Right lung (tissue), 5 donors: ENCODE measurements around the gene MRPS2. TPM values are rescaled to one million over a fixed set of nuclear protein-coding genes. Genes with fewer than 3 reads are reported as not detected.

ENCODE experiments used
- DNase-seq, 2 donors: peaks; one replicate each; pipeline ENCODE4 v3.0.0-alpha.2; 2013
- polyA plus RNA-seq, 5 donors: library from polyadenylated mRNA; unstranded; fragments of 120-200 nt; gene quantifications; one replicate each; pipeline versions ENCODE4 v1.2.1 to v1.2.3, GENCODE V29; 2013; ENCODE audit warnings: inconsistent platforms in 1 of 5, low replicate concordance in 1 of 5; ENCODE audit not compliant: insufficient read length in 5 of 5, insufficient read depth in 1 of 5

MRPS2 gene
- polyA plus RNA-seq, 5 donors = 31.6 to 50.0 (median 39.6) TPM

DNA sequence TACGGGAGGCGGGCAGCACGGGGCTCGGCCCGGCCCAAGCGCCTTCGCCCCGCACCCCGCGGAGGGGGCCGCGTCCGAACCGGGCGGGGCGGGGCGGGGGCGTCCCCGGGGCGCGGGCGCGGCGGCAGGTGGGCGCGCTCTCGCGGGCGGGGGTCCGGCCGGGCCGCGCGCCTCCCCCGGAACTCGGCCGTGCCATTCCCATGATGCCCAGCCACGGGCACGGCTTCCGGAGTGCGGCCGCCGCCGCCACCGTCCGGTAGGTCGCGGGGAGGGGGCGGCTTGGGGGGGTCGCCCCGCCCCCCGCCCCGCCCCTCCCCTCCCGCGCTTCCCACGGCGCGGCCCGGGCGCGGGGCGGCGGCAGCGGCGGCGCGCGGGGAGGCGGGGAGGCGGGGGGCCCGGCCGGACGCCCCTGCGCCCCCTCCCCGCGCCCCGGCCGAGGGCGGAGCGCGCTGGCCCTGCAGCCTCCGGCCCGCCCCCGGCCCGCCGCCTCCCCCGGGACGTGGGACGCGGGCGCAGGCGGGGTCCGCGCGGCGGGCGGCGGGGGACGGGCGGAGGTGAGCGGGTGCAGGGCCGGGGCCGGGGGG is 20.9 kb upstream of the MRPS2 start, which contains the start of gene PPP1R26:
TSS of gene PPP1R26 (plus strand) at position 314 of the 584 bp plus-strand sequence. CDS start 4,729 bp downstream, outside the sequence.
- DNase-seq = no peak

GRCh38 chr9:135480071-135480939 is 20.2 kb upstream of the MRPS2 start:
- DNase-seq = no peak

DNA sequence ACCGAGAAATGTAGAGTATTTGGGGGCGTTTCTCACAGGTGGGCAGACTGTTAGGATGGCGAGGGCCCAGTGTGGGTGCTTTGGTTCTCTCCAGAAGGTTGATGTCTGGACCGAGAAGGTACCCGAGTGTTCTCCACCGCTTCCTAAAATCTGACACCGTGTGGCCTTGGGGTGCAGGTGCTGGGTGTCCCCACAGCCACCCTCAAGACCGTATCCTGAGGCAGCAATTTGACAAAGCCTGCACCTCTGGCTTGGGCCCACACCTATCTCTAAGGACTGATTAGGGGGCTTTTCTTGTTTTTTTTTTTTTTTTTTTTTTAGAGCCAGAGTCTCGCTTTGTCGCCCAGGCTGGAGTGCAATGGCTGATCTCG is 19.6 kb upstream of the MRPS2 start:
- DNase-seq = no peak

DNA sequence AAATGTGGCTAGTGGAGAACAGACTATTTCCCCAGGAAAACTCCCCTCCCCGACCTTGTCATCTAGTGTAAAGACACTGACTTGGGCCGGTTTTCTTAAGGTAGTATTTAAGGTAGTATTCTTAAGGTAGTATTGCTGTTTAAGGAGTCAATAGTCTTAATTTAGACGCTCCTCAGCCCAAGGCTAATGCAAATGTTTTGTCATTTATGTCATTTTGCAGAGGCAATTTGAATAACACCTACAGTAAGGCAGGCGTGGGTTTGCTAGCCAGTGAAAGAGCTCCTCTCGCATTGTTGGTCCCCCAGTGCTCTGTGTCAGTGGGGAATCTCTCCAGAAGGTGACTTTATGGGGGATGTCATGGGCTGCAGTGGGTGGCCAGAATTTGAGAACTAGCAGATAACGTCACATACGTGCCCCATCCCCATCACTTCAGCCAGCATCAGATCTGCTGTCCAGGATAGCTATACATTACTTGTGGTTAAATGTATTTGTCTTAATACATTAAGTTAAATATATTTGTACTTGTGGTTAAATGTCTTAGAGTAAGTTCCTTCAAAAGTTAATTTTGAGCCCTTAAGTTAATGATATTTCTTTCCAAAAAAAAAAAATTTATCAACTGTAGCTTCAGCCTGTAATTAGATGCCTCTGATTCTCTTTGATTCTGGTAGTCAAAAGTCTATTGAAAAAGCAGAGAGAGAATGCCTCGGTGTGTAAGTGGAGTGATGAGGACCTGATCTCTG is 18.3 kb upstream of the MRPS2 start:
- no peak for DNase-seq

DNA sequence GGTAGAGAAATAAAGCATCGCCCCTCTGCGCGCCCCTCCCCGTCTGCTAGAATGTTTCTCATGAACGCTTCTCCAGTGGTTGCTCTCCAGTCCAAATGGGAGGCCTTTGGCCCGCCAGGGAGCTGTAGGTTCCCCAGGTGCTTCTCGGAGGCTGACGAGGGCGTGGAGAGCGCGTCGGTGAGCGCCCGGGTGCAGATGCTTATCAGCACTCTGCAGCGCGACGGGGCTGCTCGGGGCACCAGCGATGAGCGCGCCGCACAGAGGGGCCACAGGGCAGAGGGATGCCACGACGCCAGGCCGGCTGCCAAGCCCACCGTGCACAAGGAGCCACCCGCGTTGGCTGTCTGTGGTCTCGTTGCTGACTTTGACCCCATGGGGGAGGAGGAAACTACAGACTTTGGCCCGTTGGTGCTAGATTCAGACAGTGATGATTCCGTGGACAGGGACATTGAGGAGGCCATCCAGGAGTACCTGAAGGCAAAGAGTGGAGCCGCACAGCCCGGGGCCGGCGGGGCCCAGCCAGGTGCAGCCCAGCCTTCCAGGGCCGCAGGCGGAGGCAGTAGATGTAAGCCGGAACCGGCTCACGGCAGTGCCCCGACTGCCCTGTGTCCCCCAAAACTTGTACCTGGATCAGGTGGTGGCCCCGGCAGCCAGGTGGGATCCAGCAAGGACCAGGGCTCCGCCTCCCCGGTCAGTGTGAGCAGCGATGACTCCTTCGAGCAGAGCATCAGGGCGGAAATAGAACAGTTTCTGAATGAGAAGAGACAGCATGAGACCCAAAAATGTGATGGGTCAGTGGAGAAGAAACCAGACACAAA is 15.8 kb upstream of the MRPS2 start:
- no peak for DNase-seq

DNA sequence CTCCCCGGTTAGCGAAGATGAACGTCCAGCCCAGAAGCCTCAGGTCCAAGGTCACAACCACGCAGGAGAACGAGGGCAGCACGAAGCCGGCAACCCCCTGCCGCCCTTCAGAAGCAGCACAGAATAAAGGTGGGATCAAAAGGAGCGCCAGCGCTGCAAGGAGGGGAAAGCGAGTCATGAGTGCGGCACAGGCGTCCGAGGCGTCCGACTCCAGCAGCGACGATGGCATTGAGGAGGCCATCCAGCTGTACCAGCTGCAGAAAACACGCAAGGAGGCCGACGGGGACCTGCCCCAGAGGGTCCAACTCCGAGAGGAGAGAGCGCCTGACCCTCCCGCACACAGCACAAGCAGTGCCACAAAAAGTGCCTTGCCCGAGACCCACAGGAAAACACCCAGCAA is 15.1 kb upstream of the MRPS2 start:
- no peak for DNase-seq

GRCh38 chr9:135485832-135486231 is 14.7 kb upstream of the MRPS2 start:
- no peak for DNase-seq

GRCh38 chr9:135486267-135487065 is 14.0 kb upstream of the MRPS2 start:
- DNase-seq = no peak

DNA sequence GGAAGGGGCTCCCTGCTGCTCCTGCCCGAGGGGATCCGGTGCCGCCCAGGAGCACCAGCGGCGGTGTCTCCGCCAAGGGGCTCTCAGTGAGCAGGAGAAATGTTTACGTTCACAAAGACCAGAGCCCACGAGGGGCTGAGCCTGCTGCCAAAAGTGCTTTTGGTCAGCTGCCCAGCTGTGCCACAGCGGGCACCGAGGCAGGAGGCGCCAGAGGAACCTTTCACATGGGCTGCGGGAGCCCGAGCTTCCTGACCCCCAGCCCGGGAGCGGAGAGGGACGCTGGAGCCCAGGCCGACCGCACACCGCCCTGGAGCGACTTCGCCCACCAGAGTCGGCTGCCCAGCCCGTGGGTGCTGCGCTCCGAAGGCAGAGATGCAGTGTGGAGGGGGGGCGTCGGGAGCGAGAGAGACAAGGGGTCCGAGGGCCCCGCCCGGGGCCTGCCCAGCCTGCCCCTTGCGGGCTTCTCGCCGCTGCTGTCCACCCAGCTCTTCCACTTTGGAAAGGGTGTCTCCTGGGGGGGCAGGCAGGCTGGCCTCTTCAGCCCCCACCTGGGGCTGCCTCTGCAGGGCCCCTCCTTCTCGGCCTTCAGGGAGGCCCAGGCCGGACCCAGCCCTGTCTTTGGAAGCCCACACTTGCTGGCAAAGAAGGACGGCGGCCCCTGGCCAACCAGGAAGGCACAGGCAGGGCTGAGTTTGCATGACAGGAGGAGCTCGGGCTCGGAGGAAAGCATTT is 13.0 kb upstream of the MRPS2 start:
- DNase-seq = no peak

GRCh38 chr9:135488013-135488330 is 12.5 kb upstream of the MRPS2 start:
- DNase-seq = no peak

DNA sequence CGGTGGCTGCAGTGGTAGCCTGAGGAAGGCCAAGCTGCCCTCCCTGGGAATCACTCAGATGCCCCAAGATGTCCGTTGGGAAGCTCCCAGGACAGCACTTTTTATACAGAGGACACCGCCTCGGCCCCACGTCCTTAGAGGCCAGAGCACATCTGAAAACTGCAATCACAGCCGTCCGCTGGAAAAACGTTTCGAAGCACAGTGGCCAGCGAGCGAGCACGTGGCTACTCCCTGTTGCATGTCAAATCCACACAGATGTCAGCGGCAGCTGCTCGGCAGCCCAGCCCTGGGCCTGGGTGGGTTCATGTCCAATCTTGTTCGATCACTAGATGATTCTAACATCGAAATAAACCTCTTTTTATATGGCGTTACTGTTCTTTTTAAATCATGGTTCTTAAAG is 12.0 kb upstream of the MRPS2 start:
- no peak for DNase-seq

DNA sequence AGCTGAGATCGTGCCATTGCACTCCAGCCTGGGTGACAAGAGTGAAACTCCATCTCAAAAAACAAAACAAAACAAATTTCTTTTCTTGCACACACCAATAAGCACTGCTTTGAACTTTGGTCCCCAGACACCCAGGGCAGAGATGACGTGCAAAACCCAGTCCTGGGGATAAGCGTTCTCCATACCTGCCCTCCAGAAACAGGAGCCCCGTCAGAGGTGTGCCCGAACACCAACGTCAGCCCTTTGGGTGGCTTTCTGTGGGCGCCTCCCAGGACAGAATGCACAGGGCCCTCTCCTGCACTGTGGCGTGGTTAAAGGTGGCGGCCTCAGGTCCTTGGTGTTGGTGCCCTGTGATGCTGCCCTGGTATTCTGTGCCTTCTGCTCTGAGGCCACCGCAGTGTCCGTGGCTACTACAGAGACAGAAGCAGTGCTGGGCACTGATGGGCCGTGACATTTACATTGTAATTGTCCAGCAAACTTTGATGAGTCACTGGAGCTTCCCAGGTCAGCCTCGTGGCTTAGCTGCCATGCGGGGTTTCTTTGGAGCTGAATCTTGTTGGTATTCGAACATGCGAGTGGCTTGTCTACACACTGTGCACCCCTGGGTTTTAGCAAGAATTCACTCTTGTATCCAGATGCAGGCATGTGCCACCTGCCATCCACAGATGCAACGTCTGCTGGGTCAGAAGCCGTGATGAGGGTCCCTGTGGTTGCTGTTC is 11.1 kb upstream of the MRPS2 start:
- DNase-seq = no peak

- DNase-seq = no peak
Observed at GRCh38 chr9:135490166-135490870, 10.2 kb upstream of the MRPS2 start.

DNA sequence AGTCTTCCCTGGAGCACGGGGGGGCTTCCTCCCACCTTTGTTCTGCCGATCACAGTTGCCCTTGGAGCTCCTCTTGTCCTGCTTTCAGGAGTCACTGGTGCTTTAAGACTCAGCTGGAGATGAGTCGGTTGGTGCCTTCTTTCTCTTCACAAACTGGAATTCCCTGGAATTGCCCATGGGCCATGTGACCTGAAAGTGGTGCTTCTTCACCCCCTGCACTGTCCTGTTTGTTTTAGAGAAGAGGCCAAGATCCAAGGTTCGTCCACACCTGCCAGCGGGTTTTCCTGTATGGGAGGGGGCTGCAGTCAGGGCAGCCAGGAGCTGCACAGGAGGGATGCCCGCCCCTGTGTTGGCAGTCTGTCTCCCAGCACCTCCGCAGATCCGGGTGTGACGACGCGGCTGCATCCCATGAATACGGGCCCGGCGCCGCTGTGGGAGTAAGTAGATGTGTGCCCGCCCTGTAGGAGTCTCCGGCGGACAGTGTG is 9.5 kb upstream of the MRPS2 start:
- DNase-seq = no peak

DNA sequence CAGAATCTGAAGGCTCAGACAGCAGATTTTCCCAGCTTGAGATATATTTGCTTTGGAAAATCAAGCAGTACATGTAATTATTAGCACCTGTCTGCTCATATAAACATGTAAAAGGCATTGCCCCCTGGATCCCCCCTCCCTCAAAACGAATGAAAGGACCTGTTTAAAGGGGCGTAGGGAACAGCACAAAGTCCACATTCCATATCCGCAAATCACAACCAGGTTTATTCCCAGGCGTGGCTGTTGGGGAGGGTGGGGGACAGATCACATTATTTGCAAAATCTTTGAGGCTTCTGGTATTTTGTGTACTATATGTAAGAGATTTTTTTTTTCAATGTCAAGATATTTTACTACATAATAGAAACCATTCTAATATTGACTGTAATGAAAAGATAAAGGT is 8.7 kb upstream of the MRPS2 start:
- DNase-seq = no peak

DNA sequence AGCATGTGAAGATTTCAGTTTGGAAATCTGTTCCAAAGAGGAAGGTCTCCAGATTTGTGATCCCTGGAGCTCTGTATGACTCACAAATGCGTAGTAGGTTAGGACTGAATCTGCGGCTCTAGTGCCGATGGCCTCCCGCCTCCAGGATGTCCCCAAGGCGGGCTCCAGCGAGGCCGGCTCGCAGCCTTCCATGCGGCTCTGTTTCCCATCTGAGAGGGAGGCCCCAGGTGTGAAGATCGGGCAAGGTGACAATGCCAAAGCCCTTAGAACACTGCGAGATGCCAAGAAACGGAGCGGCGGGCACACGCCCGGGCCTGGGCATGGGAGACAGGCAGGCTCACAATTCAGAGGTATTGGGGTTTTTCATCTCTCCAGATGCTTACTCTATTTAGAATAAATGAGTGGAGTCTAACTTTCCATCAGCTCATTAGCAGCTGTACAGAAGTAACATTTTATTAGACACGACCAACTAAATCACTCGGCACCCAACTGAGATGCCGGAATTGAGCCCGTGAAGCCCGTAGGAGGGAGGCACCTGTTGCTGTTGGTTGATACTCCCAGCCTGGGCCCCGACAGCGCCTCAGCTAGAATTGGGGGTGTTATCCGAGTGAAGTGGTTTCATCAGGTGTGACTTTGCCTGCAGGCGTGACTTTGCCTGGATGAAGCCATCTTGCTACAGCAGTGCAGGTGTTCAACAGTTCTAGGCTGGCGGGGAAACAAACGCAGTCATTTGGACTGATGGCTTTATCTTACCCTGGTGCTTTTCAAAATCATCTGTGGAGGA is 7.4 kb upstream of the MRPS2 start:
- DNase-seq = no peak

- DNase-seq = no peak
Observed at GRCh38 chr9:135494791-135495559, 5.5 kb upstream of the MRPS2 start.
